Islet precursor cell (in vitro differentiated cells): Measurements from ENCODE around the gene ASTL.

Experiments
- DNase-seq: peaks from one replicate; pipeline ENCODE4 v3.0.0-alpha.2; 2018

The ASTL gene

DNA sequence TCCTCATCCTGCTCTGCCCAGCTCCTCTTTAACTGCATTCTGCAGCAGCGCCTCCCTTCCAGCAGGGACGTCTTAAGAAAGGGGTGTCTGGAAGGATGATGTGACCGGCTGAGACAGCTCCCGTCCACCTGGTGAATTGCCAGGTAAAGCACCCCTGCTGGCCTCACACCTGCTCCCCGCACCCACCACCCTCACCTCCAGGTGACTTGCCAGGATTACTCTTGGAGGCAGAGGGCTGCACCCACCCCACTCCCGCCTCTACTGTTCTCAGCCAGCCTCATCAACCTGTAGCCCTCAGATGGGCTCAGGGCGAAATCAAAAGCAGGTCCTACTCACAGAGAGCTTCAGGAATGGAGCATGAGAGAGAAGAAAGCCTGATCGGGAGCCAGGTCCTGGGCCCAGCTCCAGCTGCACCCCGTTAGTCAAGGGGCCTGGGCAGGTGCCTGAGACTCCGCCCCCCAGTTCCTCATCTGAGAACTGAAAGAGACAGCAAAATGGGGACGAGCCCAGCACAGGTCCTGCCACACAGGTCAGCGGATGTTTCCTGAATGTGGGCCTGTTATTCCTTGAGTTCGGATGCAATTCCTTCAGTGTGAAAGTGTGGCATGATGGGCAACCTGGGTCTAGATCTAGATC lies 27.6 kb downstream of the ASTL start:
- no peak for DNase-seq

DNA sequence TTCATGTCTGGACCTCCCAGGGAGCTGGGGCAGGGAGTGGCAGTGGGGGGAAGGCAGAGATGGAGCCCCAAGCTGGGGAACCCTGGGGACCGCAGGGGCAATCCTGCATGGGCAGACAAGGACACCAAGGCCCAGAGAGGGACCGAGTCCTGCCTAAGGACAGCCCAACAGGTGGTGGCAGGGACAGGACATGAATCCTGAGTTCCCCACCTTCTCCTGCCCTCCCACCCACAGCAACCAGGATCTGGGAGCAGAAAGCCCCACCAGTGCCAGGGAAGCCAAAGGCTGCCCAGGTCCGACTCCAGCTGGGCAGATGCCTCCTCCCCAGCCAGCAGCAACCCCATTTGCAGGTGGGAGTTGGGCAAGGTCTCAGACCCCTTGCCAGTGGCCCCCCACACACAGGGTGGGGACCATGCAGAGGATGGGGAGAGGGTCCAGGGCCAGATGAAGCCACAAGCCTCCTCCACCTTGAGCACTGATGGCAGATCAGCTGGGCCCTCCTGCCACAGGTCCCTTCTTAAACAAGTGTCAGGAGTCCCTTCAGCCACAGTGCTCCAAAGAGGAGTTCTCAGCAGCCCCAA lies 28.3 kb downstream of the ASTL start:
- DNase-seq: no peak

DNA sequence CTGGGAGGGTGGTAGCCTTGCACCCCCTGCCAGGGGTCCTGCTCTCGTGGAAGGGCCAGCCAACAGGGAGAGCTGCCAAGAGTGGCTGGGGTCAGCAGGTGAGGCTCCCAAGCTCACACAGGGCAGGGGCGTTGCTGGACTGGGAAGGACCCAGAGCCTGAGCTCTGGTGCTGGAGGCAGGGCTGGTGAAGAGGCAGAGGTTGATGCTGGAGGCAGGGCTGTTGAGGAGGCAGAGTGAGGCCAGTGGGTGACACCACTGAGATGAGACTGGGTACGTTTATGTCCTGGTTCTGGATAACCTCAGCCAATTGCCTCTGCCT lies 29.0 kb downstream of the ASTL start:
- DNase-seq: no peak

DNA sequence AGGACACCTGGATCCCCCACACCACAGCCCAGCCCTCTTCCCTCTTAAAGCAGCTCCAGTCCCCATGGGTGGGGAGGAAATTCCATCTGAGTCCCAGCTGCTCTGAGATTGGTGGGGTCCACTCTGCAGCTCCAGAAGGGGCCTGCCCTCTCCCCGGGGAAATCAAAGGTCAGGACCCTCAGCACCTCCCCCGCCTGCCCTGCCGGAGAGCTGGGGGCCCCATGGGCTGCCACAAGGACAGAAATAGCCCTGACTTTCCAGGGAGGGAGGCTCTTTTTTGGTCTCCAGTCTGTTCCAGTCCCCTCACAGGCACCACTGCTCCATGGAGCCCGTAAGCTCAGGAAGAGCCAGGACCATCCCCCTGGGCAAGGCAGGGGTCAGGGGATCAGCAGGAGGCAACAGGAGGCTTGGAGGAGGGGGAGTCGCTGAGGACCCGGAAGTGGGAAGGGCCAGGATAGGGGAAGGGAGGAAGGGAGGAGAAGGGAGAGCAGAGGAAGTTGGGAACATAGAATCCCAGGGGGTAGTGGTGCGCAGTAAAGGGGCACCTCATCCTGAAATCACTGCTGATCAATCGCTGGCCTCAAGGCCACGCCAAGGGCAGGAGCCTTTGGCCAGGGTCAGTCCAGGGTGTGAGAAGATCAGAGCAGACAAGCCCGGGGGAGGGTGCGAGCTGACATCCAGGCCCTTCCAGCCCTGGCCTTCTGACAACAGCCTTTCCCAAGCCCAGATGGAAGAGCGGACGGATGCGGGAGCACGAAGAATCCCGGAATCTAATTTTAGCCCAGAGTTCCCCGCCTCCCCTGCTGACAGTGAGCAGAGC lies 29.6 kb downstream of the ASTL start:
- DNase-seq: no peak

DNA sequence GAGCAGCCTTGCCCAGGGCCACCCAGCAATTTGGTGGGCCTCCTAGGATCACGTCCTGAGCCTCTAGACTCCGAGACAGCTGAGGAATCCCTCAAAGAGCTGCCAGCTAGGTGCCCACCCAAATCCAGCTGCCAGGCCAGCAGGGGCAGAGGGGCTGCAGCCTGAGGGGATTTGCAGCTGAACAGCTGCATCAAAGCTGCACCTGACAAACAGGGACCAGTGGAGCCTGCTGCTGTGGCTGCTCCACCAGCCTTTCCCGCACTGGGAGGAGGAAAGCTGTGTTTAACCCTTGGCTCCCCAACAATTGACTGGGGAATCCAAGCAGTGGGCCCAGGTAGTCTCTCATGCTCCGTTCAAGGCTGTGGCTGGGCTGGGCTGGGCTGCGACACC lies 30.2 kb downstream of the ASTL start:
- no peak for DNase-seq

DNA sequence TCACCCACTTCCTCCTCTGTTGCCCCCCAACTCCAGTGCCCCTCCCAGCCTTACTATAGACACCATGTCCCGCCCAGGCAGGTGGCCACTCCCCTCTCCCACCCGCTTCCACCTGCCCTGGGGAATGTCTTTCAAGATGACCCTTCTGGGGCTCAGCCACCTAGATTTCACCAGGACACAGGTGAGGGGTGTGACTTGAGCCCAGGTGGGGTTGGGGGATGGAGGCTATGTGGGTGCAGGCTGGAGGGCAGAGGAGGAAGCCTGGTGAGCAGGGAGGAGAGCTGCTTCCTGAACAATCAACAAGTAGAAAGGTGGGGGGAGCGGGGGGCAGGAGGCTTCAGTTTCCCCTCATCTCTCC lies 30.6 kb downstream of the ASTL start:
- DNase-seq: no peak

DNA sequence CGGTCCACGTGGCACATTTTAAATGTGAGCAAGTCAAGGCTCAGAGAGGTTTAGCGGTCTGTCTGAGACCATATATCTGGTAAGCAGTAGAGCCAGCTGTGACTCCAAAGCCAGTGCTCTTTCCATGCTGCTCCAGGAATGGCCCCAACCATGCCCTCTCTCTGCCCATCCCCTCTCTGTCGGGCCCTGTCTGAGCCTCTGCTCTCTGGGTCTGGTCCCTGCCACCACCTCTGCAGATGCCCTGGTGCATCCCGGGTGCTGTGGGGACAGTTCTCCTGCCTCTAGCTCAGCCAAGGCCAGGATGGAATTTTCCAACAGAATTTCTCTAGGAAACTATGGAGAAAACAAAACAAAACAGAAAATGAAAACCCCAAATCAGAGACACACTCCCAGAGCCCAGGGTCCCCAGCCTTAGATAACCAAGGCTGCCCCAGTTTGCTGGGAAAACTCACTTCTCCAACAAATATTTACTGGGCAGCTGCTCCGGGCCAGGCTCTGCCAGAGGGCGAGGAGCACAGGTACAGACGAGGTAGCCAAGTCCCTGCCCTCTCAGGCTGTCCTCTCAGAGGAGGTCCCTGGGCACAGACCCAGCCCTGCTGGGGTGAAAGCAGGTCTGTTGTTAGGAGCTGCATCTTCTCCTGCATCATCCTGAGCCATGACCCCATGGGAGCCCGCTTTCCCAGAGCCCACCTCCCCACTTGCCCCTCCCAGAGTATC lies 31.2 kb downstream of the ASTL start:
- no peak for DNase-seq

DNA sequence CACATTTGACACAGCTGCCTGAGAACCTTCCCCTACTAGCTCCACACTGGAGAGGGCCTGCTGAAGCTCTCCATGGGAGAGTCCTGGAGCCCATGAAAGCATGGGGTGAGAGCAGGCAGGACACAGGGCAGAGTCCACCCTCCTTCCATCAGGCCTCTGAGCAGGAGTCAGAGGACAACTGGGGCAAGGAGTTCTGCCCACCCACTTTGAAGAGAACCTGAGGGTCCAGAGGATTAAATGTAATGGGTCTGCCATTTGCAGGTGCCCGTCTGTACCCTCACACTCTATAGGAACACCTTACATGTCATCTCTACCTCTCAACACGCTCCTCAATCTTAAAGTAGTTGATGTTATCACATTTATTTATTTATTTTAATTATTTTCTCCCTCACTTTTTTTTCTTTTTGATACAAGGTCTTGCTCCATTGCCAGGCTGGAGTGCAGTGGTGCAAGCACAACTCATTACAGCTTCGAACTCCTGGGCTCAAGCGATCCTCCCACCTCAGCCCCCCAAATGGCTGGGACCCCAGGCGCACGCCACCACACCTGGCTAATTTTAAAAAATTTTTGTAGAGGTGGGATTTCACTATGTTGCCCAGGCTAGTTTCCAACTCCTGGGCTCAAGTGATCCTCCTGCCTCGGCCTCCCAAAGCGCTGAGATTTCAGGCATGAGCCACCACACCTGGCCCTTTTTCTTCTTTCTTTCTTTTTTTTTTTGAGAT lies 32.1 kb downstream of the ASTL start:
- DNase-seq: peak; percentile 20

DNA sequence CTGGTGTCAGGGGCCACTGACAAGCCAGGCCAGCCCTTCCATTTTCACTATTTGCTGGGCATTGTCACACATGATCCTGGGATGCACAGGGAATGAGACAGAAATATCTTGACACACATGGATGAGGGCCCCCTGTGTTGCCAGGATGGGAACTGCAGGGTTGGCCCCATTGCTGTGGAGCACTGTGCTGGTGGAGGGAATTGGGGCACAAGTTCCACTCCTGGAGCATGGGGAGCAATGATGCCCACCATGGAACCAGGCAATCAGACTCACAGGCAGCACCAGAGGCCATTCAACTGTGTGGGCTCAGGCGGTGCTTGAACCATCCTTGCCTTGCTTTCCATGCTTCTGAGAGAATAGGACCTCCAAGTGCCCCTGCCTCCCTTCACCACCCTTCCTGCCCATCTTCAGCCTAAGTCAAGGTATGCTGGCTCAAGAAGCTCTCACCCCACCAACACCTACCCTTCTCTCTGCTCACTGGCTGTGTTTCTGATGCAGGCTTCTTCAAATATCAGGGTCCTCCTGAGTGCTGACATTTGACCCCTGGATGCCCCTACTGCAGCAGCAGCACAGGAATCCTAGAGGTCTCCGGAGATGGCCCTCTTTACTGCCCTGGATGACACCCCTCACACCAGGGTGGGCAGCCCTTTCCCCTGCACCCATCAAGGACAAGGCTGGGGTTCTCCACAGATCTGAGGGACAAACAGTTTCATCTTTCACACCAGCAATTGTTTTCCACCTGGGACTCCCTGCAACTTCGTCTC lies 33.0 kb downstream of the ASTL start:
- peak; percentile 35 for DNase-seq

DNA sequence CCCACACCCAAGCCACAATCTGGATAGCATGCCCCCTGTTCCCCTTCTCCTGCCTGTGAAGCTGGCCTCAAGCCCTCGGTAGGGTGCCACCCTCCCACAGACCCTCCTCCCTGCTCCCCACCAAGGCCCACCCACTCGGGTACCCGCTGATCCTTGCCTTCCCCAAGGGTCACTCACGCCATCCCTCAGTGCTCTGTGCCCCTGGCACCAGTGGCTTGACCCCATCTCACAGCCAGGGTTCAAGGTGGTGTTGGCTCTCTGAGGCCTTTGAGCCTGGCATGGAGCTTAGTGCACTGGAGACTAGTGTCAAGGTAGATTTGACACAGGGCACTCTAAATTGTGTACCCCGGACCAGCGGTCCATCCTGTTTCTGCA lies 33.8 kb downstream of the ASTL start:
- DNase-seq: no peak

DNA sequence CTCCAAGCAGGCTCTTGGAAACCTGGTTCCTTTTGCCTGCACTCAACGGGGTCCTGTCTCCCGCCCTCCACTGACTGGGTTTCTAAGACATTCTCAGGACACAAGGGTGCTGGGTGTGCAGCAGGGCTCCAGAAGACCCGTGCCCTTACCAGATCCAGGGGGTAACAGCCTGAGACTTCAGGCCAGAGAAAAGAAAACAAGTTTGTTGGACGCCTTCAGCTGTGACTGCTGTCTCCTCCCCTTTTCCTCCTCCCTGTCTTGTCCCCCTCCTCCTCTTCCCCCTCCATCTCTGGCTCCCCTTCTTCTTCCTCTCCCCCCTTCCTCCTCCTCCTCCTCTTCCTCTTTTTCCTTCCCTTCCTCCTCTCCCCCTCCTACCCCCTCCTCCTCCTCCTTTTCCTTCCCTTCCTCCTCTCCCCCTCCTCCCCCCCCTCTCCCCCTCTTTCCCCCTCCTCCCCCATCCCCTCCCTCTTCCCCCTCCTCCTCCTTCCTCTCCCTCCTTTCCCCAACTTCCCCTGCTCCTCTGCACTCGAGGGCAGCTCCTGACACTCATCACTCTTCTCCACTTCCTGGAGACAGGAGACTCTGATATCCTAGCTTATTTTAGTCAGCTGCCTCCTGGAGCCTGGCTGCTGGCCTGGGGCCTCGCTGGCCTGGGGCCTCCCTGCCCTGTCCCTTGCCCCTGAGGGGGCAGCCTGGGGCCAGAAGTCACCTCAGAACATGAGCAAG lies 34.4 kb downstream of the ASTL start:
- no peak for DNase-seq

DNA sequence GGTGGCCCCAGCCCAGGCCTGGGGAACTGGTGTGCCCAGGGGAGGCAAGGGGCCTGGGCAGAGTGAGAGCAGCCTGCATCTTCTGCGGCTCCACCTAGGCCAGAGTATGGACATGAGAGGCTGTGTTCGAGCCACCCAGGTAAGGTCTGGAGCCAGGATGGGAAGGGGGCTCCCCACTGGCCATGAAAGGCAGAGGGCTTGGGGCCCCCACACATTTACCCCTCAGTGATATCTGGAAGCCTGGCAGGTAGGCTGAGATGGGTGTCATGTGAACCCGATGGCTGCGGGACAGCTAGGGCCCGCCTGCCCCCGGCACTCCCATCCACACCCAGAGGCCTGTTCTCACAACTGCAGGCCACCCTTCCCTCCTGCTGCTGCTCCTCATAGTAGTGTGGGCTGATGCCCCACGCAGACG lies 35.1 kb downstream of the ASTL start:
- DNase-seq: no peak

DNA sequence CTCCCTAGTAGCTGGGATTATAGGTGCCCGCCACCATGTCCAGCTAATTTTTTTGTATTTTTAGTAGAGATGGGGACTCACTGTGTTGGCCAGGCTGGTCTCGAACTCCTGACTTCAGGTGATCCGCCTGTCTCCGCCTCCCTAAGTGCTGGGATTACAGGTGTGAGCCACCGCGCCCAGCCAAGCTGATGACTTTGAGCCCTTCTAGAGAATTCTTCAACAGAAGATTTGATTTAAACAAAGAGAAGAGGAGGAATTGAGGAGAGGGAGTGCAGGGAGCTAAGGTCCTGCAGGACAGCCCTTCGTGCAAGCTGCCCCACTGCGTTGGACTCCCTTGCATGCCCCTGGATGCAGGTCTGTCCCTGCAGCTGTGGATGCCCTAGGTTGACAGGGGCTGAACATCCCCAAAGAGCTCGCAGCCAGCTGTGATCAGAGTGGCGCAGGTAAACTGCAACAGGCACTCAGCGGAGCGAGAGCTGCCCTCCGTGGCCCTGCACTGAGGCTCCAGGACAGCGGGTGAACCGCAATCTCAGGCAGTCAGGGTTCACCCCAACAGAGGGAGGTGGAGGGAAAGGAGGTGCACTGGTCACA lies 35.6 kb downstream of the ASTL start:
- DNase-seq: peak; percentile 40

DNA sequence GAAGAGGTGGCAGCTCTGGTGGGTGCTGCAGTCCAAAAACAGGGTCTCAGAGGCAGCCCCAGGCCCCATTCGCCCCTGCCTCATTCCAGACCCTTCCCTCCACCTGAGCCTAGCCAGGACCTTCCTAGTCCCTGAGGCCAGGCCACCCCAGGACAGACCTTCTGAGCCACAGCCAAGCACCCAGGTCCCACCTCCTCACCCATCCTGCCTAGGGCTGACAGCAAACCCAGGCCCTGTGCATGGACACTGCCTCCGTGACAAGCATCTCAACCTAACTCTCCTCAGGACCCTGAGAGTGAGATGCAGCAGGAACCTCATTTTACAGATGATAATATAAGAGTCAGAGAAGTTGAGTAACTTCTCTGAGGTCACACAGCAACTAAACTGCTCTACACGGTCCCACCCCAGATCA lies 37.4 kb downstream of the ASTL start:
- DNase-seq: peak; percentile 44

DNA sequence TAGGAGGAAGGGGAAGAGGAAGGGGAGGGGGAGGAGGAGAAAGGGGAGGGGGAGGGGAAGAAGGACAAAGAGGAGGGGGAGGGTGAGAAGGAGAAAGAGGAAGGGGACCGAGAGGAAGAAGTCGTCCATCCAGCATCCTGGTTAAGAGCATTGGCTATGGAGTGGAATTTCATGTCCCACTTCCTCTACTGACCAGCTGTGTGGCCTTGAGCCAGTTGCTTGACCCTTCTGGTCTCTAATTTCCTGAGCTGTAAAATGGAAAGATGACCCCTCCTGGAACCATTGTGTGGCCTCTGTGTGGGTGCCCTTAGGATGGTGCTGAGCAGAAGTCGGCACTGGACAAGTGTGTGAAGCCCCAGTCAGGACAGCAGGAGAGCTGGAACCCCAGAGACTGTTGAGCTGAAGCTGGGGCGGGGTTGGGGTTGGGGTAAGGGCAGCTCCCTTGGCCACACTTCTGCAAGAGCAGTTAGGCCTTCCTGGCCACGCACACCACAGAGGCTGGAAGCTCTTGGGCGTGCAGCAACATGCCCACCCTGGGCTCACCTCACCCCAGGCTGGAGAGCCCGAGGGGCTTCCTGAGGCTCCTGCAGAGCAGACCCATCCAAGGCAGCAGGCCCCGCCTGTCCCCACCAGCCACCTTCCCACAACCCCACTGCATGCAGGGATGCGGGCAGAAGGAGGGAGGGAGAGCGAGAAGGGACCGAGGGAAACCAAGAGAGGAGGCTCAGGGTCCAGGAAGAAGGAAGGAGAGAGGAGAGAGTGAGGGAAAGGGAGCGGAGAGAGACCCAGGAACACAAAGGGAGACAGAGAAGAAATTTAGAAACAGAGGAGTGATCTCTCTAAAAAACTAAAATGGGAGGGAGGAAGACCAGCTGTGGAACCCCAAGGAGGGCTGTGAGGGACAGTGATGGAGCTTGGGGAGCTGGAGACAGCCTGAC lies 38.2 kb downstream of the ASTL start:
- DNase-seq: peak; percentile 57

DNA sequence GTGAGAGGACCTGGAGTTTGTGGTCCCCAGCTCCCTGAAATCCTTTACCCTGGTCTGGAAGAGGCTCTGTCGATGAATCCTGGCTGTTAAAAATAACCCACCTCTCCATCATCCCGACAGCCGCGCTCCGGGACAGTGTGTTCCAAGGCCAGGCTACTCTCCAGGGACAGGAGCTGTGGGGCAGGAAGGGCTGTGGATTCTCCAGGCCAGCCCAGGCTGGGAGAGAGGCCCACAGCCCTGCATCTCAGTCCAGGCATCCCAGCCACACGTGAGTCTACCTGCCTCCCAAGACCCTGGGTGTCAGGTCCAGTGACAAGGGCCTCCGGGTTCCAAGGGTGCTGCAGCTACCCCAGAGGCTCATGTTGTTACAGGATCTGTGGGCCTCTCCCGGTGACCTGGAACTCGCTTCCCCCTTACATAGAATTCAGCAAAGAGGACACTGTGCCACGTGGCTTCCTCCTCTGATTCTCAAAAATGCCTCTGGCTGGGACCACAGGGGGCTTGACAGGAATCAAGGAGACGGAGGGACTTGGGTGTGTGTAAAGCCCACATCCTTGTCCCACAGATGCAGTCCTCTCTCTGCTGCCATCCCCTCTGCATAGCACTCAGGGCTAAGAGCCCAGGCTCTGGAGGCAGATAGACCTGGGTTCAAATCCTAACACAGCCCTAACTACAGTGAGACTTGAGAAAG lies 39.3 kb downstream of the ASTL start:
- peak; percentile 48 for DNase-seq

DNA sequence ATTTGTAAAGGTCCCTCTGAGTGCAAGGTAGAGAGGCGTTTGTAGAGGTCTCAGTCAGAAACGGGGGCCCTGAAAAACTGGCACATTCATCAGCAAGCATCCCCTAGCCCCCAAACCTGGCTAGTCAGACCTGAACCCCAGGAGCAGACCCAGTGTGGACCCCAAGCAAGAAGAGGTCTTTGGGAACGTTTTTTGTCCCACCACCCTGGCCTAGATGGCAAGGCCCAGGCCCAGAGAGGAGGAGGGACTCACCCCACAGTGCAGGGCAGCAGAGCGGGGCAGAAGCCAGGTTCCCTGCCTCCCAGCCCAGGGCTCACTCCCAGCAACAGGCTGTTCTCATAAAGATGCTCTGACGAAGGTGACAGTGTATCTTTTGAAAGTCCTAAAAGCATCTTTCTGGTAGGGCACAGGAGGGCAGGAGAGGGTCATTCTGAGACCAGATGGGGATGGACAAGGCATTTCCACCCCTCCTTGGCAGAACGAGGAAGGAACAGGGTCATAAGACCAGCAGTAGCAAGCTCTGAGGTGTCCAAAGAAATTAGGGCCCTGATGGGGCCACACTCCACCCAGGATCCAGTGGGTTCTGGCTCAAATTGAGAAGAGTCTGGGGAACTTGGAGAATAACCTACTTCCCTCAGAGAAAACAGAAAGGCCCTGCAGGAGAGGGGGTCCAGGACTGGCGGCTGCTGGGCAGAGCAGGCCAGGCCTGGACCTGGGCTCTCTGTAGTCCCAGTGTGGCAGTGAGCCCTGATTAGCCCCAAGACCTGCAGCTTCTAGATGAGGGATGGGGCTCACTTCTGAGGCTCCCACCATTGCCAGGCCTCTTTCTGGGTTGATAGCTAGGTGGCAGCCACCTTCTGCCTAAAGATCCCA lies 40.1 kb downstream of the ASTL start:
- DNase-seq: peak; percentile 27

DNA sequence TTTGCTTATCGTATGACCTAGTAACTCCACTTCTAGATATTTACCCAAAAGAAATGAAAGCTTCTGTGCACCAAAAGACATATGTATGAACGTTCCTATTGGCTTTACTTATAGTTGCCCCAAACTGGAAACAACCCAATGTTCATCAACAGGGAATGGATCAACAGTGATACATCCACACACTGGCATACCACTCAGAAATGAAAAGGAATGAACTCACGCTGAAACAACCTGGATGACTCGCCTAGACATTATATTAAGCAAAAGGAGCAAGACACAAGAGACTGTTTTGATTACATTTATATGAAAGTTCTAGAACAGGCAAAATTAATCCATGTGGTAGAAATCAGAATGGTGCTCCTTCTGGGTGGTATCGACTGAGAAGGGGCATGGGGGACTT lies 40.9 kb downstream of the ASTL start:
- no peak for DNase-seq
